KMS-11 (cell line): ENCODE measurements around the gene MDFI.

Source experiments
- H2AFZ ChIP-seq: fragments of 200-600 bp; sonication (generic); 2 replicates; pipeline ENCODE4 v1.6.1; 2016; ENCODE audit warnings: antibody characterized with exemption, mixed run types, low read depth
- H3K27ac ChIP-seq: fragments of 200-600 bp; sonication (generic); 2 replicates; pipeline ENCODE4 v1.6.1; 2016; ENCODE audit warnings: mild to moderate bottlenecking, mixed run types
- H3K27me3 ChIP-seq: fragments of 200-600 bp; sonication (generic); 2 replicates; pipeline ENCODE4 v1.6.1; 2017; ENCODE audit warnings: mild to moderate bottlenecking, low read depth, mixed run types, moderate library complexity; ENCODE audit not compliant: insufficient read depth
- H3K36me3 ChIP-seq: fragments of 200-600 bp; sonication (generic); 2 replicates; pipeline ENCODE4 v1.6.1; 2017; ENCODE audit warnings: mild to moderate bottlenecking, mixed run types; ENCODE audit not compliant: insufficient read depth
- H3K4me1 ChIP-seq: fragments of 200-600 bp; sonication (generic); 2 replicates; pipeline ENCODE4 v1.6.1; 2016; ENCODE audit warnings: mild to moderate bottlenecking, low read depth, mixed run types; ENCODE audit not compliant: poor library complexity, severe bottlenecking
- H3K4me2 ChIP-seq: fragments of 200-600 bp; sonication (generic); 2 replicates; pipeline ENCODE4 v1.7.0; 2016; ENCODE audit warnings: mild to moderate bottlenecking, mixed run types
- H3K4me3 ChIP-seq: fragments of 200-600 bp; sonication (generic); IDR thresholded peaks from 2 replicates; pipeline ENCODE4 v1.6.1; 2017; ENCODE audit warnings: low read depth, low read length, mixed read lengths; ENCODE audit not compliant: insufficient read depth
- H3K79me2 ChIP-seq: fragments of 200-600 bp; sonication (generic); 2 replicates; pipeline ENCODE4 v1.6.1; 2016; ENCODE audit warnings: low read depth, mixed run types; ENCODE audit not compliant: insufficient read depth
- H3K9ac ChIP-seq: fragments of 200-600 bp; sonication (generic); 2 replicates; pipeline ENCODE4 v1.6.1; 2016; ENCODE audit warnings: mild to moderate bottlenecking, mixed run types
- H4K20me1 ChIP-seq: fragments of 200-600 bp; sonication (generic); 2 replicates; pipeline ENCODE4 v1.6.1; 2016; ENCODE audit warnings: mild to moderate bottlenecking, mixed run types; ENCODE audit not compliant: insufficient read depth
- TF ChIP-seq, protein P1 (sequence below): fragments of 200-600 bp; sonication (generic); conservative IDR thresholded peaks from 2 replicates; pipeline ENCODE4 v1.6.1; 2017; ENCODE audit warnings: low read depth, mild to moderate bottlenecking, antibody characterized with exemption, low read length, moderate library complexity, mixed read lengths

Gene MDFI

DNA sequence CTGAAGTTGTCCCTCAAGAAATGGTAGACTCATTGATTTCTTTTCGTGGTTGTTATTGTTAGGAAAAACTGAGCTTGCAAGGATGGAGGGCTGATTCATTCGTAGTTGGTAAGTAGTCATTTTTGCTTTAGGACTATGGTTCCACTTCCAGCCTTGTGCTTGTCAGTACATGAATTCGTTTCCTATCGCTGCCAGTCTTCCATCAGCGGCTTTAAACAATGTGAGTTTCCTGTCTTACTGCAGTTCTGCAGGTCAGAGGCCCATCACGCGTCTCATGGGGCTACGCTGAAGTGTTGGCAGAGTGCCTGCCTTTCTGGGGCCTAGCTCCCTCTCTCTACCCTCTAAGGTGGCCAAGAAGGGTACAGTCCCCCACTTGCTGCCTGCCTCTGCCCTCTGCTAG lies 11.4 kb upstream of the MDFI start:
- Histone ChIP-seq H2AFZ (no peak overlapping the region), H3K79me2 (no peaks in the 10 kb centered on the region), H3K27ac (no peak overlapping the region), H3K36me3 (no peaks in the 10 kb centered on the region), H4K20me1 (no peaks in the 10 kb centered on the region), H3K4me2 (no peak overlapping the region), H3K4me3 (no peak overlapping the region), H3K27me3 (no peaks in the 10 kb centered on the region), H3K9ac (no peak overlapping the region), H3K4me1 (no peaks in the 10 kb centered on the region)
- TF ChIP-seq, protein P1, sequence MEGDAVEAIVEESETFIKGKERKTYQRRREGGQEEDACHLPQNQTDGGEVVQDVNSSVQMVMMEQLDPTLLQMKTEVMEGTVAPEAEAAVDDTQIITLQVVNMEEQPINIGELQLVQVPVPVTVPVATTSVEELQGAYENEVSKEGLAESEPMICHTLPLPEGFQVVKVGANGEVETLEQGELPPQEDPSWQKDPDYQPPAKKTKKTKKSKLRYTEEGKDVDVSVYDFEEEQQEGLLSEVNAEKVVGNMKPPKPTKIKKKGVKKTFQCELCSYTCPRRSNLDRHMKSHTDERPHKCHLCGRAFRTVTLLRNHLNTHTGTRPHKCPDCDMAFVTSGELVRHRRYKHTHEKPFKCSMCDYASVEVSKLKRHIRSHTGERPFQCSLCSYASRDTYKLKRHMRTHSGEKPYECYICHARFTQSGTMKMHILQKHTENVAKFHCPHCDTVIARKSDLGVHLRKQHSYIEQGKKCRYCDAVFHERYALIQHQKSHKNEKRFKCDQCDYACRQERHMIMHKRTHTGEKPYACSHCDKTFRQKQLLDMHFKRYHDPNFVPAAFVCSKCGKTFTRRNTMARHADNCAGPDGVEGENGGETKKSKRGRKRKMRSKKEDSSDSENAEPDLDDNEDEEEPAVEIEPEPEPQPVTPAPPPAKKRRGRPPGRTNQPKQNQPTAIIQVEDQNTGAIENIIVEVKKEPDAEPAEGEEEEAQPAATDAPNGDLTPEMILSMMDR: no peak

- no peaks in the 10 kb centered on the region for H3K27me3 ChIP-seq
- H3K9ac ChIP-seq: no peak overlapping the region
- no peaks in the 10 kb centered on the region for H4K20me1 ChIP-seq
- no peak overlapping the region for H2AFZ ChIP-seq
- no peaks in the 10 kb centered on the region for H3K4me1 ChIP-seq
- H3K4me2 ChIP-seq: no peak overlapping the region
- TF ChIP-seq, protein P1: no peak
- H3K27ac ChIP-seq: no peak overlapping the region
- H3K36me3 ChIP-seq: no peaks in the 10 kb centered on the region
- H3K4me3 ChIP-seq: no peak overlapping the region
- no peaks in the 10 kb centered on the region for H3K79me2 ChIP-seq
These were observed 9.1 kb upstream of the MDFI start for GRCh38 chr6:41629128-41629527.

DNA sequence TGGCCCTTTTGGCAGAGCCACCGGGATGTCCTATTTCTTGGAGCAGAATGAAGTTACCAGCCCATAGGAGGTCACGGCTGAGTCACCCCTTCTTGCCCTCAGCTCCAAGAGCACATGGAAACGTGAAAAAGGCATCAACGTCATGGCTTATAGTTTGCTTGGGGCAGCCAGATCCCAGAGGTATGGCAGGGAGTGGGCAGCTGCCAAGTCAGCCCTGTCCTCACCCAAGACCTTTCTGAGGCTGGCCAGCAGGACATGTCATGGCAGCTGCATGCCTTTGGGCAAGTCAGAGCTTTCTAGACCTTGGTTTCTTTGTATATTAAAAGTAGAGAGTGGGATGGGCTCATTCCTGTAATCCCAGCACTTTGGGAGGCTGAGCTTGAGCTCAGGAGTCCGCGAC lies 8.2 kb upstream of the MDFI start:
- H4K20me1 ChIP-seq: no peaks in the 10 kb centered on the region
- H3K36me3 ChIP-seq: no peaks in the 10 kb centered on the region
- no peak overlapping the region for H3K4me3 ChIP-seq
- H3K4me1 ChIP-seq: no peaks in the 10 kb centered on the region
- no peak overlapping the region for H3K4me2 ChIP-seq
- no peak overlapping the region for H3K9ac ChIP-seq
- TF ChIP-seq, protein P1: no peak
- H3K27ac ChIP-seq: no peak overlapping the region
- no peaks in the 10 kb centered on the region for H3K79me2 ChIP-seq
- no peak overlapping the region for H2AFZ ChIP-seq
- H3K27me3 ChIP-seq: no peaks in the 10 kb centered on the region

DNA sequence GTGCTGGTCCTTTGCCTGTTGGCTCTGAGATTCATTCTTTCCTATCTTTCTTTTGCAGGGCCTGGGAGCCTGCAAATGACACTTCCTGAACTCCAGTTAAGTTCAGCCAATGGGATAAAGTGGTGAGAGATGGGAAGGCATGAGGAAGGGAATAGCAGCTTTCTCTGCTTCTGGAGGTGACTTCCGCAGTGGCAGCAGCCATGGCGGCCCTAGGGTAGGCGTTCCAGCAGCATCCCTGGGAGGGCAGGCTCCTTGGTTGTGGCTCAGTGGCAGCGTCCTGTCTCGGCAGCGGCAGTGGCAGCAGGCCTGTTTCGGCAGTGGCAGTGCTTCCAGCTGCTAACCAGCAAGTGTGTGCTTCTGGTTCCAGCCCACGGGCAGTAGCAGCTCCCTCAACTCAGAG lies 7.3 kb upstream of the MDFI start:
- H3K79me2 ChIP-seq: no peaks in the 10 kb centered on the region
- no peaks in the 10 kb centered on the region for H3K4me1 ChIP-seq
- no peak overlapping the region for H3K27ac ChIP-seq
- no peaks in the 10 kb centered on the region for H3K27me3 ChIP-seq
- H3K9ac ChIP-seq: no peak overlapping the region
- TF ChIP-seq, protein P1: no peak
- no peak overlapping the region for H3K4me3 ChIP-seq
- H3K4me2 ChIP-seq: no peak overlapping the region
- no peak overlapping the region for H2AFZ ChIP-seq
- no peaks in the 10 kb centered on the region for H4K20me1 ChIP-seq
- no peaks in the 10 kb centered on the region for H3K36me3 ChIP-seq
